GM23338 (cell line): ENCODE measurements around the gene SNRNP200. TPM values are rescaled to one million over a fixed set of nuclear protein-coding genes. Genes with fewer than 3 reads are reported as not detected.

Source experiments
- ATAC-seq: fragments of 200-7000 bp; cut with Tn5 transposase; 3 replicates; pipeline ENCODE4 v1.9.1; 2020
- DNase-seq: peaks from one replicate; pipeline ENCODE4 v3.0.0-alpha.2; 2015; ENCODE audit warnings: low spot score
- H2AFZ ChIP-seq: fragments of 200-600 bp; sonication (generic); 2 replicates; pipeline ENCODE4 v1.8.0; 2016; ENCODE audit warnings: antibody characterized with exemption, mild to moderate bottlenecking, moderate library complexity
- H3F3A ChIP-seq: fragments of 200-600 bp; sonication (generic); replicated peaks from 2 replicates; pipeline ENCODE4 v1.8.0; 2017; ENCODE audit warnings: antibody characterized with exemption, mixed run types, low read depth
- H3K27ac ChIP-seq: fragments of 200-600 bp; sonication (generic); 2 replicates; pipeline ENCODE4 v1.6.1; 2016; ENCODE audit warnings: low read depth
- H3K27me3 ChIP-seq: fragments of 200-600 bp; sonication (generic); 2 replicates; pipeline ENCODE4 v1.8.0; 2016; ENCODE audit warnings: mild to moderate bottlenecking, mixed run types, moderate library complexity; ENCODE audit not compliant: insufficient read depth
- H3K36me3 ChIP-seq: fragments of 200-600 bp; sonication (generic); 2 replicates; pipeline ENCODE4 v1.8.0; 2016; ENCODE audit warnings: mild to moderate bottlenecking; ENCODE audit not compliant: insufficient read depth
- H3K4me1 ChIP-seq: fragments of 200-600 bp; sonication (generic); 2 replicates; pipeline ENCODE4 v1.8.0; 2016; ENCODE audit warnings: mild to moderate bottlenecking, moderate library complexity; ENCODE audit not compliant: insufficient read depth
- H3K4me2 ChIP-seq: fragments of 200-600 bp; sonication (generic); 2 replicates; pipeline ENCODE4 v1.7.1; 2017; ENCODE audit warnings: mixed run types
- H3K4me3 ChIP-seq: fragments of 200-600 bp; sonication (generic); 2 replicates; pipeline ENCODE4 v1.6.1; 2016; ENCODE audit warnings: mixed run types
- H3K79me2 ChIP-seq: fragments of 200-600 bp; sonication (generic); replicated peaks from 2 replicates; pipeline ENCODE4 v1.8.0; 2017; ENCODE audit warnings: mild to moderate bottlenecking; ENCODE audit not compliant: insufficient read depth
- H3K9me2 ChIP-seq: fragments of 200-600 bp; sonication (generic); 2 replicates; pipeline ENCODE4 v1.8.0; 2017; ENCODE audit not compliant: insufficient read depth
- H4K20me1 ChIP-seq: fragments of 200-600 bp; sonication (generic); replicated peaks from 2 replicates; pipeline ENCODE4 v1.8.0; 2017; ENCODE audit warnings: mild to moderate bottlenecking; ENCODE audit not compliant: insufficient read depth
- H3K27ac Mint-ChIP-seq: 2 replicates; pipeline ENCODE4 v1.8.0; 2020; ENCODE audit warnings: inconsistent platforms, mild to moderate bottlenecking, moderate library complexity, mixed read lengths
- H3K27me3 Mint-ChIP-seq: 3 replicates; pipeline ENCODE4 v1.8.0; 2022; ENCODE audit warnings: low read depth, mild to moderate bottlenecking, moderate library complexity, mixed read lengths, inconsistent platforms; ENCODE audit not compliant: insufficient read depth, poor library complexity
- H3K36me3 Mint-ChIP-seq: 3 replicates; pipeline ENCODE4 v1.8.0; 2021; ENCODE audit warnings: low read depth, mild to moderate bottlenecking, inconsistent platforms, moderate library complexity, mixed read lengths
- H3K4me1 Mint-ChIP-seq: 3 replicates; pipeline ENCODE4 v1.8.0; 2020; ENCODE audit warnings: mild to moderate bottlenecking, inconsistent platforms, mixed read lengths
- H3K4me3 Mint-ChIP-seq: 3 replicates; pipeline ENCODE4 v1.8.0; 2021; ENCODE audit warnings: moderate library complexity, mild to moderate bottlenecking, inconsistent platforms, mixed read lengths
- H3K9me3 Mint-ChIP-seq: 3 replicates; pipeline ENCODE4 v1.8.0; 2020; ENCODE audit warnings: moderate library complexity, mild to moderate bottlenecking, inconsistent platforms, mixed read lengths
- CREB1 ChIP-seq: fragments of 250-450 bp; sonication (Bioruptor Pico); IDR thresholded peaks from 2 replicates; pipeline ENCODE4 v1.5.0; 2020; ENCODE audit warnings: low read depth, mild to moderate bottlenecking, moderate library complexity
- EZH2 ChIP-seq: fragments of 200-600 bp; sonication (generic); IDR thresholded peaks from one replicate; pipeline ENCODE4 v1.8.0; 2017; ENCODE audit warnings: antibody characterized with exemption, mild to moderate bottlenecking, low read depth; ENCODE audit not compliant: unreplicated experiment
- EZH2phosphoT487 ChIP-seq: fragments of 200-600 bp; sonication (generic); IDR thresholded peaks from one replicate; pipeline ENCODE4 v1.8.1; 2018; ENCODE audit warnings: antibody characterized with exemption; ENCODE audit not compliant: unreplicated experiment
- JUNB ChIP-seq: IDR thresholded peaks from one replicate; pipeline ENCODE4 v1.6.1; 2016; ENCODE audit warnings: antibody characterized with exemption; ENCODE audit not compliant: unreplicated experiment
- NANOG ChIP-seq: IDR thresholded peaks from 2 replicates; pipeline ENCODE4 v1.6.1; 2016; ENCODE audit warnings: antibody characterized with exemption, borderline replicate concordance
- POLR2AphosphoS5 ChIP-seq: IDR thresholded peaks from 2 replicates; pipeline ENCODE4 v1.6.1; 2016; ENCODE audit warnings: antibody characterized with exemption, low read depth
- STAT1 ChIP-seq: IDR thresholded peaks from one replicate; pipeline ENCODE4 v1.6.1; 2016; ENCODE audit warnings: antibody characterized with exemption; ENCODE audit not compliant: unreplicated experiment
- ZNF114 ChIP-seq: fragments of 250-450 bp; sonication (Bioruptor Pico); IDR thresholded peaks from 2 replicates; pipeline ENCODE4 v1.5.0; 2020; ENCODE audit warnings: mild to moderate bottlenecking, moderate library complexity
- ZNF331 ChIP-seq: fragments of 250-450 bp; sonication (Bioruptor Pico); IDR thresholded peaks from 2 replicates; pipeline ENCODE4 v1.5.0; 2020; ENCODE audit warnings: low read depth, mild to moderate bottlenecking, moderate library complexity
- polyA plus RNA-seq: library from polyadenylated mRNA; unstranded; fragments of >200 nt; fragmentation: Nextera tagmentation; extraction: Ambion mirVana; gene quantifications from 2 replicates; pipeline ENCODE4 v1.2.1, GENCODE V29; 2016
- total RNA-seq: library from RNA; depleted of rRNA; stranded (reverse); fragments of >200 nt; shearing (Covaris generic); gene quantifications from 2 replicates; pipeline ENCODE4 v1.2.3, GENCODE V29; 2014
- TF ChIP-seq, protein P1 (sequence below): IDR thresholded peaks from one replicate; pipeline ENCODE4 v1.6.1; 2018; ENCODE audit warnings: antibody characterized with exemption; ENCODE audit not compliant: unreplicated experiment
- TF ChIP-seq, protein P2 (sequence below), 2 experiments: fragments of 200-600 bp in 1 of 2; sonication (generic) in 1 of 2; conservative IDR thresholded peaks; 2 replicates each; pipeline versions ENCODE4 v1.5.1 to v1.6.1; 2016 to 2017; ENCODE audit warnings: antibody characterized with exemption in 2 of 2, low read depth in 2 of 2, mild to moderate bottlenecking in 2 of 2, moderate library complexity in 1 of 2
- TF ChIP-seq, protein P3 (sequence below): IDR thresholded peaks from 2 replicates; pipeline ENCODE4 v1.6.1; 2016; ENCODE audit warnings: antibody characterized with exemption
- TF ChIP-seq, protein P4 (sequence below): fragments of 250-450 bp; sonication (Bioruptor Pico); IDR thresholded peaks from 2 replicates; pipeline ENCODE4 v1.5.0; 2020; ENCODE audit warnings: mild to moderate bottlenecking, moderate library complexity

SNRNP200 gene
- total and polyA plus RNA-seq, 2 experiments from 2014 or later, result 70.7 to 179 TPM

DNA sequence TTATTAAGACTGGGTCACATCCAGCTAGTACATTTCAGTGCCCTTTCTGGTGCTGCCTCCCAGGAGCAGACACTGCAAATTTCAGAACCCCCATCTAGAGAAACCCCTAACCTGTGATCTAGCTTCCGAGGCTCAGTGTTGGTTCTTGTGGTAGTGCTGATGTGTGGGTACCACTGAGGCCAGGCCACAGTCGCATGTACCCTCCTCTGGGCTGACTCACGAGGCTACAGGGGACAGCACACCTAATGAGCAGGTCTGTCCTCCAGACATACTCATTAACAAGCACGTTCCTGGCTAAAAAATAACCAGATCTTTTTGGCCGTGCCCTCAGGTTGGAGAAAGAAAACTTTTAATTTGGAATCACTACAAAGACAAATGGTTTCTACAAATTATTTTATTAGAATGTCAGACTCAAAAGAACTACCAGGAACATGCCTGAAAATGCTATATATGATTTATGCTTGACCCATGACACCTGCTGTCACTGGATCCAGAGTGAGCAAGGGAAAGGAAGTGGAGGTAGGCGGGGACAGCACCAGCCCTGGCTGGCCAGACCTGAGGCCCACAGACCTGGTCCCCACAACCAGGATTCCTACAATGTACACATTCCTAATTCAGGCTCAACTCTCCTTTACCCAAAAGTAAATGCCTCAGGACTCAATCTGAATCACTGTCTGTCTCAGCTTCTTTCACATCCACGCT is 30.8 kb downstream of the SNRNP200 start:
- Histone ChIP-seq H3K4me3 (no peak overlapping the region), H3K4me2 (no peak overlapping the region), H3F3A (peaks cover 23% of the 10 kb centered on the region), H3K79me2 (no peaks in the 10 kb centered on the region), H3K9me2 (no peaks in the 10 kb centered on the region), H3K36me3 (peaks cover 27% of the 10 kb centered on the region), H3K27ac (peak overlapping the region; percentile 19; the same call in 1 of the 2 replicates), H3K27me3 (no peaks in the 10 kb centered on the region), H3K4me1 (no peaks in the 10 kb centered on the region), H2AFZ (no peak overlapping the region), H4K20me1 (peaks cover 10% of the 10 kb centered on the region)
- Mint-ChIP-seq H3K27me3 (peaks cover 6% of the 10 kb centered on the region), H3K9me3 (no peaks in the 10 kb centered on the region), H3K4me1 (no peaks in the 10 kb centered on the region), H3K4me3 (no peak overlapping the region), H3K27ac (no peak overlapping the region), H3K36me3 (peaks cover 87% of the 10 kb centered on the region)
- no peak for DNase-seq
- TF ChIP-seq NANOG (no peak), ZNF114 (CRISPR knock-in tag) (no peak), ZNF331 (no peak), EZH2 (no peak), POLR2AphosphoS5 (no peak), STAT1 (no peak), CREB1 (CRISPR knock-in tag) (no peak), EZH2phosphoT487 (no peak), JUNB (no peak)
- TF ChIP-seq, protein P1, sequence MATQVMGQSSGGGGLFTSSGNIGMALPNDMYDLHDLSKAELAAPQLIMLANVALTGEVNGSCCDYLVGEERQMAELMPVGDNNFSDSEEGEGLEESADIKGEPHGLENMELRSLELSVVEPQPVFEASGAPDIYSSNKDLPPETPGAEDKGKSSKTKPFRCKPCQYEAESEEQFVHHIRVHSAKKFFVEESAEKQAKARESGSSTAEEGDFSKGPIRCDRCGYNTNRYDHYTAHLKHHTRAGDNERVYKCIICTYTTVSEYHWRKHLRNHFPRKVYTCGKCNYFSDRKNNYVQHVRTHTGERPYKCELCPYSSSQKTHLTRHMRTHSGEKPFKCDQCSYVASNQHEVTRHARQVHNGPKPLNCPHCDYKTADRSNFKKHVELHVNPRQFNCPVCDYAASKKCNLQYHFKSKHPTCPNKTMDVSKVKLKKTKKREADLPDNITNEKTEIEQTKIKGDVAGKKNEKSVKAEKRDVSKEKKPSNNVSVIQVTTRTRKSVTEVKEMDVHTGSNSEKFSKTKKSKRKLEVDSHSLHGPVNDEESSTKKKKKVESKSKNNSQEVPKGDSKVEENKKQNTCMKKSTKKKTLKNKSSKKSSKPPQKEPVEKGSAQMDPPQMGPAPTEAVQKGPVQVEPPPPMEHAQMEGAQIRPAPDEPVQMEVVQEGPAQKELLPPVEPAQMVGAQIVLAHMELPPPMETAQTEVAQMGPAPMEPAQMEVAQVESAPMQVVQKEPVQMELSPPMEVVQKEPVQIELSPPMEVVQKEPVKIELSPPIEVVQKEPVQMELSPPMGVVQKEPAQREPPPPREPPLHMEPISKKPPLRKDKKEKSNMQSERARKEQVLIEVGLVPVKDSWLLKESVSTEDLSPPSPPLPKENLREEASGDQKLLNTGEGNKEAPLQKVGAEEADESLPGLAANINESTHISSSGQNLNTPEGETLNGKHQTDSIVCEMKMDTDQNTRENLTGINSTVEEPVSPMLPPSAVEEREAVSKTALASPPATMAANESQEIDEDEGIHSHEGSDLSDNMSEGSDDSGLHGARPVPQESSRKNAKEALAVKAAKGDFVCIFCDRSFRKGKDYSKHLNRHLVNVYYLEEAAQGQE, result no peak
- TF ChIP-seq, protein P2, sequence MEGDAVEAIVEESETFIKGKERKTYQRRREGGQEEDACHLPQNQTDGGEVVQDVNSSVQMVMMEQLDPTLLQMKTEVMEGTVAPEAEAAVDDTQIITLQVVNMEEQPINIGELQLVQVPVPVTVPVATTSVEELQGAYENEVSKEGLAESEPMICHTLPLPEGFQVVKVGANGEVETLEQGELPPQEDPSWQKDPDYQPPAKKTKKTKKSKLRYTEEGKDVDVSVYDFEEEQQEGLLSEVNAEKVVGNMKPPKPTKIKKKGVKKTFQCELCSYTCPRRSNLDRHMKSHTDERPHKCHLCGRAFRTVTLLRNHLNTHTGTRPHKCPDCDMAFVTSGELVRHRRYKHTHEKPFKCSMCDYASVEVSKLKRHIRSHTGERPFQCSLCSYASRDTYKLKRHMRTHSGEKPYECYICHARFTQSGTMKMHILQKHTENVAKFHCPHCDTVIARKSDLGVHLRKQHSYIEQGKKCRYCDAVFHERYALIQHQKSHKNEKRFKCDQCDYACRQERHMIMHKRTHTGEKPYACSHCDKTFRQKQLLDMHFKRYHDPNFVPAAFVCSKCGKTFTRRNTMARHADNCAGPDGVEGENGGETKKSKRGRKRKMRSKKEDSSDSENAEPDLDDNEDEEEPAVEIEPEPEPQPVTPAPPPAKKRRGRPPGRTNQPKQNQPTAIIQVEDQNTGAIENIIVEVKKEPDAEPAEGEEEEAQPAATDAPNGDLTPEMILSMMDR (conservative IDR thresholded peaks at IDR 0.05; ENCODE audit: low read depth in 2 of 2), result no peak
- TF ChIP-seq, protein P3, sequence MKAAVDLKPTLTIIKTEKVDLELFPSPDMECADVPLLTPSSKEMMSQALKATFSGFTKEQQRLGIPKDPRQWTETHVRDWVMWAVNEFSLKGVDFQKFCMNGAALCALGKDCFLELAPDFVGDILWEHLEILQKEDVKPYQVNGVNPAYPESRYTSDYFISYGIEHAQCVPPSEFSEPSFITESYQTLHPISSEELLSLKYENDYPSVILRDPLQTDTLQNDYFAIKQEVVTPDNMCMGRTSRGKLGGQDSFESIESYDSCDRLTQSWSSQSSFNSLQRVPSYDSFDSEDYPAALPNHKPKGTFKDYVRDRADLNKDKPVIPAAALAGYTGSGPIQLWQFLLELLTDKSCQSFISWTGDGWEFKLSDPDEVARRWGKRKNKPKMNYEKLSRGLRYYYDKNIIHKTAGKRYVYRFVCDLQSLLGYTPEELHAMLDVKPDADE, result no peak
- TF ChIP-seq, protein P4, sequence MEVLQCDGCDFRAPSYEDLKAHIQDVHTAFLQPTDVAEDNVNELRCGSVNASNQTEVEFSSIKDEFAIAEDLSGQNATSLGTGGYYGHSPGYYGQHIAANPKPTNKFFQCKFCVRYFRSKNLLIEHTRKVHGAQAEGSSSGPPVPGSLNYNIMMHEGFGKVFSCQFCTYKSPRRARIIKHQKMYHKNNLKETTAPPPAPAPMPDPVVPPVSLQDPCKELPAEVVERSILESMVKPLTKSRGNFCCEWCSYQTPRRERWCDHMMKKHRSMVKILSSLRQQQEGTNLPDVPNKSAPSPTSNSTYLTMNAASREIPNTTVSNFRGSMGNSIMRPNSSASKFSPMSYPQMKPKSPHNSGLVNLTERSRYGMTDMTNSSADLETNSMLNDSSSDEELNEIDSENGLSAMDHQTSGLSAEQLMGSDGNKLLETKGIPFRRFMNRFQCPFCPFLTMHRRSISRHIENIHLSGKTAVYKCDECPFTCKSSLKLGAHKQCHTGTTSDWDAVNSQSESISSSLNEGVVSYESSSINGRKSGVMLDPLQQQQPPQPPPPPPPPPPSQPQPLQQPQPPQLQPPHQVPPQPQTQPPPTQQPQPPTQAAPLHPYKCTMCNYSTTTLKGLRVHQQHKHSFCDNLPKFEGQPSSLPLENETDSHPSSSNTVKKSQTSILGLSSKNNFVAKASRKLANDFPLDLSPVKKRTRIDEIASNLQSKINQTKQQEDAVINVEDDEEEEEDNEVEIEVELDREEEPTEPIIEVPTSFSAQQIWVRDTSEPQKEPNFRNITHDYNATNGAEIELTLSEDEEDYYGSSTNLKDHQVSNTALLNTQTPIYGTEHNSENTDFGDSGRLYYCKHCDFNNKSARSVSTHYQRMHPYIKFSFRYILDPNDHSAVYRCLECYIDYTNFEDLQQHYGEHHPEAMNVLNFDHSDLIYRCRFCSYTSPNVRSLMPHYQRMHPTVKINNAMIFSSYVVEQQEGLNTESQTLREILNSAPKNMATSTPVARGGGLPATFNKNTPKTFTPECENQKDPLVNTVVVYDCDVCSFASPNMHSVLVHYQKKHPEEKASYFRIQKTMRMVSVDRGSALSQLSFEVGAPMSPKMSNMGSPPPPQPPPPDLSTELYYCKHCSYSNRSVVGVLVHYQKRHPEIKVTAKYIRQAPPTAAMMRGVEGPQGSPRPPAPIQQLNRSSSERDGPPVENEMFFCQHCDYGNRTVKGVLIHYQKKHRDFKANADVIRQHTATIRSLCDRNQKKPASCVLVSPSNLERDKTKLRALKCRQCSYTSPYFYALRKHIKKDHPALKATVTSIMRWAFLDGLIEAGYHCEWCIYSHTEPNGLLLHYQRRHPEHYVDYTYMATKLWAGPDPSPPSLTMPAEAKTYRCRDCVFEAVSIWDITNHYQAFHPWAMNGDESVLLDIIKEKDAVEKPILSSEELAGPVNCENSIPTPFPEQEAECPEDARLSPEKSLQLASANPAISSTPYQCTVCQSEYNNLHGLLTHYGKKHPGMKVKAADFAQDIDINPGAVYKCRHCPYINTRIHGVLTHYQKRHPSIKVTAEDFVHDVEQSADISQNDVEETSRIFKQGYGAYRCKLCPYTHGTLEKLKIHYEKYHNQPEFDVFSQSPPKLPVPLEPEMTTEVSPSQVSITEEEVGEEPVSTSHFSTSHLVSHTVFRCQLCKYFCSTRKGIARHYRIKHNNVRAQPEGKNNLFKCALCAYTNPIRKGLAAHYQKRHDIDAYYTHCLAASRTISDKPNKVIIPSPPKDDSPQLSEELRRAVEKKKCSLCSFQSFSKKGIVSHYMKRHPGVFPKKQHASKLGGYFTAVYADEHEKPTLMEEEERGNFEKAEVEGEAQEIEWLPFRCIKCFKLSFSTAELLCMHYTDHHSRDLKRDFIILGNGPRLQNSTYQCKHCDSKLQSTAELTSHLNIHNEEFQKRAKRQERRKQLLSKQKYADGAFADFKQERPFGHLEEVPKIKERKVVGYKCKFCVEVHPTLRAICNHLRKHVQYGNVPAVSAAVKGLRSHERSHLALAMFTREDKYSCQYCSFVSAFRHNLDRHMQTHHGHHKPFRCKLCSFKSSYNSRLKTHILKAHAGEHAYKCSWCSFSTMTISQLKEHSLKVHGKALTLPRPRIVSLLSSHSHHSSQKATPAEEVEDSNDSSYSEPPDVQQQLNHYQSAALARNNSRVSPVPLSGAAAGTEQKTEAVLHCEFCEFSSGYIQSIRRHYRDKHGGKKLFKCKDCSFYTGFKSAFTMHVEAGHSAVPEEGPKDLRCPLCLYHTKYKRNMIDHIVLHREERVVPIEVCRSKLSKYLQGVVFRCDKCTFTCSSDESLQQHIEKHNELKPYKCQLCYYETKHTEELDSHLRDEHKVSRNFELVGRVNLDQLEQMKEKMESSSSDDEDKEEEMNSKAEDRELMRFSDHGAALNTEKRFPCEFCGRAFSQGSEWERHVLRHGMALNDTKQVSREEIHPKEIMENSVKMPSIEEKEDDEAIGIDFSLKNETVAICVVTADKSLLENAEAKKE (CRISPR knock-in tag), result no peak
- no peak for ATAC-seq
